Measurements from ENCODE around the gene RHBDD2.
A peak's percentile ranks its signal among the peaks of the same experiment; 100 is the strongest.

DNA sequence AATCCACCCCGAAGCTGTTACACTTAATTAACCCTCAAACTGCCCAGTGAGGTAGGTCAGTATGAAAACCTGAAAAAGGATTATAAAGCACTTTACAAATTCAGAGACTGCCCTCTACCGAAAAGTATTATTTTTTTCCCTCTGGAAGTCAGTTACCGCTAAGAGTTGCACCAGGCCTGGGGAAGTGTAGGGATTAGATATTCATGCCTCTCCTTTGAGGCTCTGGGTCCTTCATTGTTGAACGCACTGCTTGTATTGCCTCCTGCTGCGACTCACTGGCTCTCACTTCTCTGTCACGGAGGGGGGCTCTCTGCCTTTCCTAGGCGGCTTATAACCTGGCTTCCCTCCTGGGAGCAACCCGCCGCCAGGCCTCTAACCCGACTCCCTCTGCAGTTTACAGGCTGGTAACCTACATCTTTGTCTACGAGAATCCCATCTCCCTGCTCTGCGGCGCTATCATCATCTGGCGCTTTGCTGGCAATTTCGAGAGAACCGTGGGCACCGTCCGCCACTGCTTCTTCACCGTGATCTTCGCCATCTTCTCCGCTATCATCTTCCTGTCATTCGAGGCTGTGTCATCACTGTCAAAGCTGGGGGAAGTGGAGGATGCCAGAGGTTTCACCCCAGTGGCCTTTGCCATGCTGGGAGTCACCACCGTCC is 2.7 kb downstream of the RHBDD2 start:
- TF ChIP-seq, protein P1, sequence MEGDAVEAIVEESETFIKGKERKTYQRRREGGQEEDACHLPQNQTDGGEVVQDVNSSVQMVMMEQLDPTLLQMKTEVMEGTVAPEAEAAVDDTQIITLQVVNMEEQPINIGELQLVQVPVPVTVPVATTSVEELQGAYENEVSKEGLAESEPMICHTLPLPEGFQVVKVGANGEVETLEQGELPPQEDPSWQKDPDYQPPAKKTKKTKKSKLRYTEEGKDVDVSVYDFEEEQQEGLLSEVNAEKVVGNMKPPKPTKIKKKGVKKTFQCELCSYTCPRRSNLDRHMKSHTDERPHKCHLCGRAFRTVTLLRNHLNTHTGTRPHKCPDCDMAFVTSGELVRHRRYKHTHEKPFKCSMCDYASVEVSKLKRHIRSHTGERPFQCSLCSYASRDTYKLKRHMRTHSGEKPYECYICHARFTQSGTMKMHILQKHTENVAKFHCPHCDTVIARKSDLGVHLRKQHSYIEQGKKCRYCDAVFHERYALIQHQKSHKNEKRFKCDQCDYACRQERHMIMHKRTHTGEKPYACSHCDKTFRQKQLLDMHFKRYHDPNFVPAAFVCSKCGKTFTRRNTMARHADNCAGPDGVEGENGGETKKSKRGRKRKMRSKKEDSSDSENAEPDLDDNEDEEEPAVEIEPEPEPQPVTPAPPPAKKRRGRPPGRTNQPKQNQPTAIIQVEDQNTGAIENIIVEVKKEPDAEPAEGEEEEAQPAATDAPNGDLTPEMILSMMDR (conservative IDR thresholded peaks at IDR 0.05 in 1 of 2, IDR thresholded peaks at IDR 0.05 in 1 of 2; ENCODE audit: low read depth in 1 of 2, low read length in 2 of 2) = peak in 1 of 2 donors; percentile 4
- TF ChIP-seq EZH2 (IDR thresholded peaks at IDR 0.05; ENCODE audit: low read length, missing control alignments) = no peak

Data from fibroblast of lung (primary cell).